Measurements from ENCODE around the gene MTSS2. TPM values are rescaled to one million over a fixed set of nuclear protein-coding genes. Genes with fewer than 3 reads are reported as not detected.

The MTSS2 gene
- total and polyA plus RNA-seq, 2 experiments from 2014 or later, result 1.6 to 19.6 TPM

- peaks cover 4% of the 10 kb centered on the region for H4K20me1 ChIP-seq (replicated peaks; ENCODE audit: insufficient read depth)
- H3K27me3 ChIP-seq (ENCODE audit: insufficient read depth), result peaks cover 8% of the 10 kb centered on the region
- peaks cover 10% of the 10 kb centered on the region; the same call in 1 of the 2 replicates for H3K4me1 ChIP-seq (ENCODE audit: insufficient read depth)
- H3K36me3 ChIP-seq (ENCODE audit: insufficient read depth), result no peaks in the 10 kb centered on the region
- Mint-ChIP-seq H3K4me1 (peaks cover 29% of the 10 kb centered on the region), H3K4me3 (peak overlapping the region; percentile 26; the same call in 1 of the 3 replicates), H3K9me3 (no peaks in the 10 kb centered on the region; the same call in 2 of the 3 replicates), H3K27ac (peak overlapping the region; percentile 27; the same call in 1 of the 2 replicates), H3K27me3 (ENCODE audit: insufficient read depth, low read depth, poor library complexity) (peaks cover 25% of the 10 kb centered on the region), H3K36me3 (ENCODE audit: low read depth) (peaks cover 2% of the 10 kb centered on the region; the same call in 1 of the 3 replicates)
- H3K4me2 ChIP-seq, result peak overlapping the region; percentile 23; the same call in 1 of the 2 replicates
- H3K27ac ChIP-seq (ENCODE audit: low read depth), result no peak overlapping the region
- peak; percentile 60 for DNase-seq (ENCODE audit: low spot score)
- TF ChIP-seq ETS1 (IDR thresholded peaks at IDR 0.05) (no peak), CREB1 (CRISPR knock-in tag; IDR thresholded peaks at IDR 0.05; ENCODE audit: low read depth) (no peak), ZNF331 (CRISPR knock-in tag; IDR thresholded peaks at IDR 0.05; ENCODE audit: low read depth) (no peak), POLR2AphosphoS5 (IDR thresholded peaks at IDR 0.05; ENCODE audit: low read depth) (no peak), EZH2phosphoT487 (IDR thresholded peaks at IDR 0.05; ENCODE audit: unreplicated experiment) (no peak), CTCF (conservative IDR thresholded peaks at IDR 0.05; ENCODE audit: low read depth in 2 of 2) (no peak), JUNB (IDR thresholded peaks at IDR 0.05; ENCODE audit: unreplicated experiment) (no peak)
- no peaks in the 10 kb centered on the region for H3K9me2 ChIP-seq (ENCODE audit: insufficient read depth)
- H3K79me2 ChIP-seq (replicated peaks; ENCODE audit: insufficient read depth), result no peaks in the 10 kb centered on the region
- H3K4me3 ChIP-seq, result no peak overlapping the region
- H3F3A ChIP-seq (replicated peaks; ENCODE audit: low read depth), result peaks cover 23% of the 10 kb centered on the region; the same call in 1 of the 2 replicates
- no peak overlapping the region for H2AFZ ChIP-seq
- no peak; the same call in 2 of the 3 replicates for ATAC-seq
These were observed 2.4 kb upstream of the MTSS2 start for GRCh38 chr16:70688246-70688742.

- Histone ChIP-seq H3K4me3 (no peak overlapping the region), H2AFZ (no peak overlapping the region), H4K20me1 (replicated peaks; ENCODE audit: insufficient read depth) (peaks cover 4% of the 10 kb centered on the region), H3K79me2 (replicated peaks; ENCODE audit: insufficient read depth) (no peaks in the 10 kb centered on the region), H3K27me3 (ENCODE audit: insufficient read depth) (peaks cover 8% of the 10 kb centered on the region), H3F3A (replicated peaks; ENCODE audit: low read depth) (peaks cover 22% of the 10 kb centered on the region; the same call in 1 of the 2 replicates), H3K36me3 (ENCODE audit: insufficient read depth) (no peaks in the 10 kb centered on the region), H3K9me2 (ENCODE audit: insufficient read depth) (no peaks in the 10 kb centered on the region), H3K4me1 (ENCODE audit: insufficient read depth) (peaks cover 10% of the 10 kb centered on the region; the same call in 1 of the 2 replicates), H3K27ac (ENCODE audit: low read depth) (no peak overlapping the region), H3K4me2 (peak overlapping the region; percentile 78; the same call in 1 of the 2 replicates)
- H3K27me3 Mint-ChIP-seq (ENCODE audit: insufficient read depth, low read depth, poor library complexity), result peaks cover 25% of the 10 kb centered on the region
- DNase-seq (ENCODE audit: low spot score), result no peak
- peaks cover 27% of the 10 kb centered on the region for H3K4me1 Mint-ChIP-seq
- no peak for ATAC-seq
- no peak overlapping the region for H3K27ac Mint-ChIP-seq
- H3K9me3 Mint-ChIP-seq, result no peaks in the 10 kb centered on the region; the same call in 2 of the 3 replicates
- peak overlapping the region; percentile 58; the same call in 2 of the 3 replicates for H3K4me3 Mint-ChIP-seq
- no peaks in the 10 kb centered on the region; the same call in 2 of the 3 replicates for H3K36me3 Mint-ChIP-seq (ENCODE audit: low read depth)
- TF ChIP-seq CTCF (conservative IDR thresholded peaks at IDR 0.05; ENCODE audit: low read depth in 2 of 2) (no peak), EZH2phosphoT487 (IDR thresholded peaks at IDR 0.05; ENCODE audit: unreplicated experiment) (no peak), ZNF114 (CRISPR knock-in tag; IDR thresholded peaks at IDR 0.05) (no peak), EZH2 (IDR thresholded peaks at IDR 0.05; ENCODE audit: low read depth, unreplicated experiment) (no peak), NANOG (IDR thresholded peaks at IDR 0.05; ENCODE audit: borderline replicate concordance) (no peak), ETS1 (IDR thresholded peaks at IDR 0.05) (no peak), STAT1 (IDR thresholded peaks at IDR 0.05; ENCODE audit: unreplicated experiment) (no peak), ZNF331 (CRISPR knock-in tag; IDR thresholded peaks at IDR 0.05; ENCODE audit: low read depth) (no peak), CREB1 (CRISPR knock-in tag; IDR thresholded peaks at IDR 0.05; ENCODE audit: low read depth) (no peak), REST (IDR thresholded peaks at IDR 0.05; ENCODE audit: unreplicated experiment) (no peak)
These were observed 1.9 kb upstream of the MTSS2 start for GRCh38 chr16:70687671-70688245.

Data from GM23338 (cell line).